ENCODE results near the gene KRTAP19-2.
"Not testable (repeated sequence)": the region's sequence is repeated elsewhere in the genome, so short reads cannot be mapped to it uniquely, and the experiment has no call there.

The KRTAP19-2 gene, protein sequence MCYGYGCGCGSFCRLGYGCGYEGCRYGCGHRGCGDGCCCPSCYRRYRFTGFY

DNA sequence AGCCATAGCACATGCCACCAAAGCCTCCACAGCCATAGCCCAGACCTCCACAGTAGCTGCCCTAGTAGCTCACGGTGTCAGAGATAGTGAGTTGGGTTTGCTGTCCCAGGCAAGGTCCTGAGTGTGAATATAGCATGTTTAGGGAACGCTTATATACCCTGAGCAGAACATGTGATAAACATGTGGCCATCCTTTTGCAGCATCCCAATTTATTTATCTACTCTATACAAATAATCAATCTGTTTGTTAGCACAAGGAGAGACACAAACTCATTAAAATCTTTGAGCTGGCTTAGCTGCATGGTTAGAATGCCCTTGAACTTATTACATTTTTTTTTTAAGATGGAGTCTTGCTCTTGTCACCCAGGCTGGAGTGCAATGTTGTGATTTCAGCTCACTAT is at the start of gene KRTAP19-2:
KRTAP19-2 (minus strand) TSS at position 101 of the 400 bp plus-strand sequence; CDS start at position 13, 88 bp downstream.
- no peak for DNase-seq

DNA sequence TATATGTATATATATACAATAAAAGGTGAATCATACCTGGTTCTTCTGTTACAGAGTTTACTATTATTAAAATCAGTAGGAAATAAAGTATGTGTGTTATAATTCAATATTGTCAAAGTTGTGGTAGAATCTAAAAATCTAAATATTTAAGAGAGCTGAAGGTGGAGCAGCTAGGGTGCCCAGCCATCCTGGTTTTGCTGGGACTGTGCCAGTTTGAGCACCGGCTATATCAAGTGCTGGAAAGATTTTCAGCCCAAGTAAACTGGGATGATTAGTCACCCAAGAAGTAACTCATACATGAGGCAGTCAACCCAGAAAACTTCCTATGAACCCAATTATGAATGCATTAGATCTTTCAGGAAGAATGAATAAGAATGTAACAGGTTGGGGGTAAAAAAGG is 31.6 kb upstream of the KRTAP19-2 start:
- DNase-seq: no peak

DNA sequence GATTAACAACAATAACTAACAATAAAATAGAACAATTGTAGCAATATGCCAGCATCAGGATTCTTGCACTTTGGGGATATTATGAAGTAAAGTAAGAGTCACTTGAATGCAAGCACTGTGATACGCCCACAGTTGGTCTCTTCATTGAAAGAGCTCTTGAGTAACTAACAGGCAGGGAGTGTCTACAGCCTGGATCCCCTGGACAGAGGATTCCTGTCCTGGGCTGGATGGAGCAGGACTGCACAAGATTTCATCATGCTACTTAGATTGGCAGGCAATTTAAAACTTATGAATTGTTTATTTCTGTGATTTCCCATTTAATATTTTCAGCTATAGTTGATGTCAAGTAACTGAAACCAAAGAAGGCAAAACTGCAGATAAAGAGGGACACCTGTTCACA is 28.4 kb upstream of the KRTAP19-2 start:
- DNase-seq: no peak

DNA sequence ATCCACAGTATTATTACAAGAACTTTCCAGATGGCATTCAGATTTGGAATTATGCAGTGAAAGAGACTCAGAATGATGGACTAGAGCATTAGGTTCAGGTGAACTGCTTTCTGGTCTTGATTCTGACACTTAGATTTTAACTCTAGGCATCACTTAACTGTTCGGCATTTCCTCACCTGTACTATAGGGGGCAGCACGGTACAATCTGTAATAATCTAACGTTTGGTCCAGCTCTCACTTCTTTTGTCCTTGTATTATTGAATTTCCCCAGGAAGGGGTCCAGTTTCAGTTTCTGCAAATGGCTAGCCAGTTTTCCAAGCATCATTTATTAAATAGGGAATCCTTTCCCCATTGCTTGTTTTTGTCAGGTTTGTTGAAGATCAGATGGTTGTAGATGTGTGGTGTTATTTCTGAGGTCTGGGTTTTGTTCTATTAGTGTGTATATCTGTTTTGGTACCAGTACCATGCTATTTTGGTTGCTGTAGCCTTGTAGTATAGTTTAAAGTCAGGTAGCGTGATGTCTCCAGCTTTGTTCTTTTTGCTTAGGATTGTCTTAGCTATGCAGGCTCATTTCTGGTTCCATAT is 18.5 kb upstream of the KRTAP19-2 start:
- not testable (repeated sequence) for DNase-seq

DNA sequence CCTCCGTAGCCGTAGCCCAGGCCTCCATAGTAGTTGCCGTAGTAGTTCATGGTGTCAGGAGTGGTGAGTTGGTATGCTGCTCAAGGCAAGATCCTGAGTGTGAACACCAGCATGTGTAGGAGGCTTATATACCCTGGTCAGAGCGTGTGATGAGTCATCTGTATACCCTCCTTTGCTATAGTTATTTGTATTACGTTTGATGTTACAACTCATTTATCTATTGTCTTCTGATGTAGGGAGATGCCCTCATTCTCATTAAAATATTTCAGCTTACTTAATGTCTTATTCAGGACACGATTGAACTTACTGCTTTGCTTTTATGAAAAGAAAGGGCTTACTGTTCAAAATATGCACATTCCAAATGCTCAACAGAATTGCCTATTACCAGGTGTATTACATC is 14.8 kb upstream of the KRTAP19-2 start, which contains the start of gene KRTAP19-5:
KRTAP19-5 (minus strand) TSS at position 101 of the 400 bp plus-strand sequence; CDS start at position 50, 51 bp downstream.
- DNase-seq: no peak

DNA sequence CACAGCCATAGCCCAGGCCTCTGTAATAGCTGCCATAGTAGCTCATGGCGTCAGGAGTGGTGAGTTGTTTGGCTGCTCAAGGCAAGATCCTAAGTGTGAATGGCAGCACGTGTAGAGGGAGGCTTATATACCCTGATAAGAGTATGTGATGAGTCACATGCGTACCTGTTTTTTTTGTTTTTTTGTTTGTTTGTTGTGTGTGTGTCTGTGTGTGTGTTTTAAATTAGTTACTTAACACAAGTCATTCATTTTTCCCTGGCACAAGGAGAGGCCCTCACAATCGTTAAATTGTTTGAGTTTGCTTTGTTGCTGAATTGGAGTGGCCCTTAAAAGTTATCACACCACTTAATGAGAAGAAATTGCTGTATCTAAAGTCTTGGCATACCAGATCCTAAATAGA is 9.8 kb upstream of the KRTAP19-2 start, which contains the start of gene KRTAP19-4:
KRTAP19-4 (minus strand) TSS at position 101 of the 400 bp plus-strand sequence; CDS start at position 46, 55 bp downstream.
- DNase-seq: no peak

DNA sequence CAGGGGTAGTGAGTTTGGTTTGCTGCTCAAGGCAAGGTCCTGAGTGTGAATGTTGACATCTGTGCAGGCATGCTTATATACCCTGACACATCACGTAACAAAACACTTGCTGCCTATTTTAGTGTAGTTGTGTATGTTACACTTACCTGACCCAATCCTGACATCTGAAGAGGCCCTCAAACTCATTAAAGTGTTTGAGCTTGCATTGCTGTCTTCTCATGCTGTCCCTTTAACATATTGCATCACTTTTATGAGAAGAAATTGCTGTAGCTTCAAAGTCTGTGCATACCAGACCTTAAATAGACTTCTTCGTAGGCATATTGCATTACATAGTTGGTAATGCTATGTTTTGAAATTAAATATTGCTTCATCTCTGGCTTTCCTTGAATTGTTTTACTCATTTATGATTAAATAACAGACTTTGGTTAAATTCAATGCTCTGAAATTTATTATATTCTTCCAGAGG is 4.8 kb upstream of the KRTAP19-2 start, which contains the start of gene KRTAP19-3:
KRTAP19-3 (minus strand) TSS at position 51 of the 466 bp plus-strand sequence. CDS start 56 bp downstream, outside the sequence.
- DNase-seq: no peak

DNA sequence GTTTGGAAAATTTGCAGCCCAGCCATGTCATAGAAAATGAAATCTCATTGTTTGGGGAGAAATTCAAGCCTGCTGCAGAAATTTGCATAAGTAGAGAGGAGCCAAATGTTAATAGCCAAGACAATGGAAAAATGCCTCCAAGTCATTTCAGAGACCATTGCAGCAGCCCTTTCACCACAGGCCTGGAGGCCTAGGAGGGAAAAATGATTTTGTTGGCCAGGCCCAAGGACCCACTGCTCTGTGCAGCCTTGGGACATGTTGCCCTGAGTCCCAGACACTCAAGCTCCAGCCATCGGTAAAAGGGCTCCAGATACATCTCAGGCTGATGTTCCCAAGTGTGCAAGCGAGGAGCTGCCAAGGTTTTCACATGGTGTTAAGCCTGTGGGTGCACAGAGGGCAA is 1.1 kb downstream of the KRTAP19-2 start:
- DNase-seq: no peak

DNA sequence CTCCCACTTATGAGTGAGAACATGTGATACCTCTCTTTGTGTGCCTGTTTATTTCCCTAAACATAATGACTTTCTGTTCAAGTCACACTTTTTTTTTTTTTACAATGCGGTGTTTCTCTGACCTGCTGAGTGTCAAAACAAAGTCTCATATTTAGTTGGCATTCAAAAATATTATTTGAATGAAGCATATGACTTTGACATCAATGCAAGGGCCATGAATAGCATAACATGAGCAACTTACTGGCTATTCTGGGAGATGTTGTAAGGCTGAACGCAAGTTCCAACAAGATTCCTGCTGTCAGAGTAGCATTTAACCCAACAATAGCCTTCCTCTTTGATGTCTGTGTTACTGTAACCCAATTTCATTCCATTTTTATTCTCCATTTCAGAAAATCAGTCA is 5.1 kb downstream of the KRTAP19-2 start:
- DNase-seq: no peak

DNA sequence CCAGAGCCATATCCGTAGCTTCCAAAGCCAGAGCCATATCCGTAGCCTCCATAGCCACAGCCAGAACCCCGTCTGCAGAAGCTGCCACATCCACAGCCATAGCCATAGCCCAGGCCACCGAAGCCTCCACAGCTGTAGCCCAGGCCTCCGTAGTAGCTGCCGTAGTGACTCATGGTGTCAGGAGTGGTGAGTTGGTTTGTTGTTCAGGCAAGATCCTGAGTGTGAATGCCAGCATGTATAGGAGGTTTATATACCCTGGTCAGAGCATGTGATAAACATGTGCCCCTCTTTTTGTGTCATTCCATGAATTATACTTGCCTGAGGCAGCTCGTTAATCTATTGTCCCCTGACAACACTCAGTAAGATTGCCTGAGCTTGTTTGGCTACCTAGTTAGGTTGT is 7.1 kb downstream of the KRTAP19-2 start, which contains the start of gene KRTAP19-1:
KRTAP19-1 (minus strand) TSS at position 223 of the 400 bp plus-strand sequence; CDS start at position 173, 50 bp downstream.
- DNase-seq: no peak

DNA sequence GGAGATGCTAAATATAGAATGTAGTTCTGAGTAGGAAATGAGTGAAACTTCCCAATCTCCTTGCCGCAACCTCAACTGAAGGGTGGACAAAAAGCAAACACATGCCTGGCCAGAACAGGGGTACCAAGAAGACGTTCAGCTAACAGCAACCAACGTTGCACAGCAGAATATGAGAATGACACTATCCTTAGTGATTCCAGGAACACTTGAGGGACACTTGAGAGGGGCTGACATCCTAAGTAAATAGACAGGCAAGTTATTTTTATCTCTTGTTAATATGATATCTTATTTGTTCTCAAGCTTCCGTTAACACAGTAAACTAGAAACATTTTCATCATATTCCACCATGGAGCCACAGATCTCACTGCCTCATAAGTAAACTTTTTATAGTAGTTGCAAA is 8.0 kb downstream of the KRTAP19-2 start:
- no peak for DNase-seq

DNA sequence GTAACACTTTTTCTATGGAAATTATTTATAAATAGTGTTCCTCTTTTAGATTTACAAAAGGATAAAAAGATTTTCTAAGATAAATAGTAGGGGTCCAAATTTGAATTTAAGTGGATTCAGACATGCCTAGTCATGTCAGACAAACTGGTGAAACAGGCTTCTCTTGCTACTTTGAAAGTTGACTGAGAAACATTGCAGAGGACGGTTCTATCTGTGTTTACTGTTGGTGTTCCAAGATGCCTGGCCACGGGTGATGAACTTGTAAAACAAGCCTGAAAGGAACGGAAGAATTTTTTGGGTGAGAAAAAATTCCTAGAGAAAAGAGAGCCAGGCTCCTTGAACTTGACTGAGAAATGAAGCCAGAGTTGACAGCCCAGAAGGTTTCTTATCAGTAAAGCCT is 9.2 kb downstream of the KRTAP19-2 start:
- DNase-seq: no peak

DNA sequence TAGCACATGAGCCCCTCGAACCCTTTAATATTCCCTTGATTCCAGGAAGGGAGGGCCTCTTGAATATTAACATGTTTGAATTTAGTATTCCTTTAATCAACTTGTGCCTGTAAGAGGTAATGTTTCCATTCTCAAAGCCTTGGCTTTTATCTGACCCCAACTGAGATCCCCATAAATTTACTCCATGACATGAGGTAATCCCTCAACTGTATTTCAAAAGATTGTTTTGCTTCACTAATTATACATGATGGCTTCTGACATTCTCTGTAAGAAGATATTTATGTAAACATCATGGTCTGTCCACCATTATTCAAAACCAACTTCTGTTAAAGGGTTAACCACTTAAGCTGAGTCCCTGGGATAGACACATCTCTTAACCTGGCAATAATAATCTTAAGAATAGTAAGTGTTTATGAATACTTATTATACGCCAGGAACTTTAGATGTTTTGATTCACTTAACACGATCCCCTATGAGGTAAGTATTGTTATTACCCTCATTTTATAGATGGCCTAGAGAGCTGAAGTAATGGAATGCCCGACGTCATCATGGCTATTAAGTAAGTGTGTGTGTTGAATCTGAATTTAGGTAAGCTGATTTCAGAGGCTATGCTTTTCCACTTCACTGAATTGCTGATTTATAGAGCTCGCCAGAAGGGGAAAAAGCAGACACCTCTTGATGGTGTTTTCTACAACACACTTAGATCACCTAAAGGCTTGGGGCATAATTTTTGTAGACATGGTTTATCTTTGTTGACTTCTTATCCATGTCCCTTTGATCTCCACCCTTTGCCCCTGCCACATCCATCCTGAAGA is 18.1 kb downstream of the KRTAP19-2 start:
- DNase-seq: no peak

DNA sequence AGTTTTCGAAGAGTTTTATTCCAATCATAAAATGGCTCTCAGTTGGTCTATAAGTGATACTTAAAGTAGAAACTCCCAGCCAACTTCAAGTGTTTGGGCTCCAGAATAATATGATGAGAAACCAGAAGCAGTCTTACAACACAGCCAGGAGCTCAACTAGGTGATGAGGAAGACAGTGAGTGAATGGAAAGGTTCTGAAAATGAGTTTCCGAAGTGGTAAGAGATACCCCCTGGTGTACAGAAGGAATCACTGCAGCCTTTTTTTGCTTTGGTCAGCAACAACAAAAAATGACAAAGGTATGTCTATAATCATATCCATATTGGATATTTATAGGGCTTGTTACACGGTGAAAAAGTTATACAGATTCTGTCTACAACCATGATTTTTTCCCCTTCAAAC is 23.5 kb downstream of the KRTAP19-2 start:
- DNase-seq: no peak

DNA sequence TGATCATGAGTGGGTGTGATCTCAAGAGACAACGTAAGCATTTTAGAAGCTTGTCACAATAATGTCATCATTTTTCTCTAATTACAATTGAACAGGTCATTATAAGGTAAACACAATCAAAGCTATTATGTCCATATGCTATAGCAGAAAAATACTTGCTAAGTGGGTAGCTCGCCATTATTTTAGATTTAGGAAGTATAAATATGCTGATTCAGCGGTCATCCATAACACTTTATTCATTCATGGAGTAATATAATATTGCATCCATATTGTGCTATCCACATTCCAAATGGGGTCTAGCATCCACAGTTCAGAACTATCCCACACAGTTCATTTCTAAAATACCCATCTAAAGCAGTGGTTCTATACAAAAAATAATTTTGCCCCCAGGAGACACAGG is 38.7 kb downstream of the KRTAP19-2 start:
- no peak for DNase-seq

DNA sequence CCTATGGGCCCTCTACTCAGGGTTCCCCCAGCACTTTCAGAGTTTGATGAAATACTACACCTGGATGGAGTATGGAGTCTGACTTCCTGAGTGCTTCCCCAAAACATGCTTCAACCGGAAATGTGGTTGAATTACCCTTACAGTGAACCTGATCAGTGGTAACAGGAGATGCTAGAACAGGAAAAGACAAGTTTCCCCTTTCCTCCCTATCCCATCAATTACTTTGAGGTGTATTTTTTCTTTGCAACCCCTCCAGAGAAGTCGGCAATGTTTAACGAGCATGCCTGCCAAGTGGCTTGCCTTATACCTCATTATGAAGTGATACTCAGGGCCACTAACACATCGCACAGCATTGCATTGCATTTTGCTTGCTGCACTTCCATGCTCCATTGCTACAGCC is 40.2 kb downstream of the KRTAP19-2 start:
- no peak for DNase-seq

DNA sequence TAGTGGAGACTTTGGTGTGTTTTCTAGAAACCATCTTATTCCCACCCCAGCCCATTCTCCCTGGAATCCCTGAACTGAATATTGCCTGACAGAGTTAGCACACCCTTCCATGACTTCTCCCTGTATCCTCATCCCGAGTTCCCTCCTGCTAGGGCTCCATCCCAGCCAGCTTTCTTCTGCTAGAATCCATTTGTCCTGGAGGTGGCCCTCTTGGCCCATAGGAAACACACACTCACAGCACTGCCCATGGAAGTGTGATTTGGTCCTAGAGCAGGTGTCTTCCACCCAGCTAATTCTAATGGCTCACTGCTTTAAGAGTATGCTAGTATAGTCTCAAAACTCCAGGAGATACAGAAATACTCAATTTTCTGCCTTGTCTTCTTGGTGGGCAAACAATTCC is 43.0 kb downstream of the KRTAP19-2 start:
- no peak for DNase-seq

DNA sequence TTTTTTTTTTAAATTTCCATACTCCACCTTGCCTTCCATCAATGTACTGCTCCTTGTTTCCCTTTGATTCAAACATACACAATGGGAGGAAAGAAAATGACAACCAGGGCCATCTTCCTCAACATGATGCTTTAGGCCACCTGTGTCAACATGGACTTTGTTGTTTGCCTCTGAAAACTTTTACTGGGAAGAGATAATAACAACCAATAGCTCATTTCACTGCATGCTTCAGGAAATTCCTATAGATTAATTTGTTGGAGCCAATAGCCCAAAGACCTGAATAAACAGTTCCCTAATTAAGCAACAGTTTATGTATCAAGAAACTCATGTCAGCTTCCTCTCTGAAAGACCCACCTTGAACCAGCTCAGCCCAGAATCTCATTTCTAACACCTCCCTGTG is 44.0 kb downstream of the KRTAP19-2 start:
- no peak for DNase-seq

DNA sequence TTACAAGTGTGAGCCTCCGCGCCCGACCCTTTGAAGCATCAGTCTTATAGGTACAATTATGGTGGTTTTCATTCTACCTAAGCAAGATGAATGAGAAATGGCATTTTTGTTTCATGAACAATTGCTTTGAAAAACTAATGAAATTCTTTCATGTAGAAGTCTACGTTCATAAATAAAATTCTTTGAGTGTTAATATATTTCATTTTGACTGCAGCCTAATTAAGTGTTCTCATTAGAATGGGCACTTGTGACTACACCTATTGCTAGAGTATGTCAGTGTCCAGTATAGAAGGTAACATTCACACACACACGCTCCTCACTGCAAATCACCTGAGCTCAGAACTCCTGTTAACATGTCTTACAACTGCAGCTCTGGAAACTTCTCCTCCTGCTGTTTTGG is 47.3 kb downstream of the KRTAP19-2 start, which contains the start of gene KRTAP15-1:
KRTAP15-1 (plus strand) TSS at position 301 of the 400 bp plus-strand sequence; CDS start at position 354, 53 bp downstream.
- DNase-seq: no peak
